ENCODE measurements around the gene KLHL29.

GRCh38 chr2:23423873-23424680 lies 39.1 kb downstream of the KLHL29 start:
- no peak for TF ChIP-seq REST (IDR thresholded peaks at IDR 0.05; ENCODE audit: unreplicated experiment)
- TF ChIP-seq CTCF (conservative IDR thresholded peaks at IDR 0.05; ENCODE audit: low read depth in 2 of 2): no peak
- TF ChIP-seq CREB1 (CRISPR knock-in tag; IDR thresholded peaks at IDR 0.05; ENCODE audit: low read depth): no peak
- TF ChIP-seq POLR2AphosphoS5 (IDR thresholded peaks at IDR 0.05; ENCODE audit: low read depth): no peak
- no peak for TF ChIP-seq EZH2 (IDR thresholded peaks at IDR 0.05; ENCODE audit: low read depth, unreplicated experiment)
- no peak for TF ChIP-seq EZH2phosphoT487 (IDR thresholded peaks at IDR 0.05; ENCODE audit: unreplicated experiment)
- no peak for TF ChIP-seq JUNB (IDR thresholded peaks at IDR 0.05; ENCODE audit: unreplicated experiment)
- no peak for TF ChIP-seq ETS1 (IDR thresholded peaks at IDR 0.05)
- TF ChIP-seq ZNF331 (CRISPR knock-in tag; IDR thresholded peaks at IDR 0.05; ENCODE audit: low read depth): no peak
- no peak for TF ChIP-seq STAT1 (IDR thresholded peaks at IDR 0.05; ENCODE audit: unreplicated experiment)
- no peak for TF ChIP-seq ZNF114 (CRISPR knock-in tag; IDR thresholded peaks at IDR 0.05)
- TF ChIP-seq NANOG (IDR thresholded peaks at IDR 0.05; ENCODE audit: borderline replicate concordance): no peak
